ENCODE data around the gene GTF2H2C_2.
"Not testable (repeated sequence)": the region's sequence is repeated elsewhere in the genome, so short reads cannot be mapped to it uniquely, and the experiment has no call there.

- TF ChIP-seq CTCF, POLR2A (IDR thresholded peaks at IDR 0.05): not testable (repeated sequence)
Measured at GRCh38 chr5:70423215-70423614, 8.0 kb downstream of the GTF2H2C_2 start.

Measured in heart left ventricle (tissue), 13 donors.